Activated naive CD8-positive, alpha-beta T cell treated with anti-CD3 and anti-CD28 coated beads for 36 hours (primary cell): Measurements from ENCODE around the gene FNDC5. TPM values are rescaled to one million over a fixed set of nuclear protein-coding genes. Genes with fewer than 3 reads are reported as not detected.

Experiments used
- DNase-seq: peaks from one replicate; pipeline ENCODE4 v3.0.0; 2021
- H3K27ac Mint-ChIP-seq: one replicate; pipeline ENCODE4 v1.8.0; 2022; ENCODE audit warnings: mild to moderate bottlenecking, moderate library complexity, mixed read lengths
- H3K27me3 Mint-ChIP-seq: one replicate; pipeline ENCODE4 v1.8.0; 2022; ENCODE audit warnings: mild to moderate bottlenecking, mixed read lengths
- H3K36me3 Mint-ChIP-seq: one replicate; pipeline ENCODE4 v1.8.0; 2021; ENCODE audit warnings: mild to moderate bottlenecking, mixed read lengths
- H3K4me1 Mint-ChIP-seq: one replicate; pipeline ENCODE4 v1.8.0; 2021; ENCODE audit warnings: mixed read lengths
- H3K4me3 Mint-ChIP-seq: one replicate; pipeline ENCODE4 v1.8.0; 2022; ENCODE audit warnings: mild to moderate bottlenecking, moderate library complexity, mixed read lengths
- H3K9me3 Mint-ChIP-seq: one replicate; pipeline ENCODE4 v1.8.0; 2022; ENCODE audit warnings: mixed read lengths
- total RNA-seq, 2 experiments: library from RNA; stranded (reverse); gene quantifications; one replicate each; pipeline ENCODE4 v1.2.3, GENCODE V29; 2021

The FNDC5 gene
- total RNA-seq, 2 experiments from 2014 or later: not detected

GRCh38 chr1:32867671-32868070, 3.0 kb downstream of the FNDC5 start:
- peaks cover 32% of the 10 kb centered on the region for H3K27me3 Mint-ChIP-seq
- H3K4me1 Mint-ChIP-seq: peaks cover 5% of the 10 kb centered on the region
- no peak overlapping the region for H3K4me3 Mint-ChIP-seq
- no peaks in the 10 kb centered on the region for H3K9me3 Mint-ChIP-seq
- H3K36me3 Mint-ChIP-seq: no peaks in the 10 kb centered on the region
- no peak for DNase-seq
- H3K27ac Mint-ChIP-seq: no peak overlapping the region

GRCh38 chr1:32867151-32867550, 3.6 kb downstream of the FNDC5 start:
- DNase-seq: no peak
- H3K27me3 Mint-ChIP-seq: peaks cover 28% of the 10 kb centered on the region
- H3K4me1 Mint-ChIP-seq: peaks cover 5% of the 10 kb centered on the region
- H3K9me3 Mint-ChIP-seq: no peaks in the 10 kb centered on the region
- H3K36me3 Mint-ChIP-seq: no peaks in the 10 kb centered on the region
- no peak overlapping the region for H3K4me3 Mint-ChIP-seq
- no peak overlapping the region for H3K27ac Mint-ChIP-seq

- H3K36me3 Mint-ChIP-seq: no peaks in the 10 kb centered on the region
Measured at GRCh38 chr1:32865639-32866405, 4.9 kb downstream of the FNDC5 start.

GRCh38 chr1:32864375-32865019, 6.2 kb downstream of the FNDC5 start:
- H3K27me3 Mint-ChIP-seq: peaks cover 6% of the 10 kb centered on the region
- H3K9me3 Mint-ChIP-seq: no peaks in the 10 kb centered on the region
- H3K4me1 Mint-ChIP-seq: no peaks in the 10 kb centered on the region
- DNase-seq: no peak
- H3K36me3 Mint-ChIP-seq: no peaks in the 10 kb centered on the region
- H3K4me3 Mint-ChIP-seq: no peak overlapping the region
- no peak overlapping the region for H3K27ac Mint-ChIP-seq

More at GRCh38 chr1:32865639-32866405, 4.9 kb downstream of the FNDC5 start:
- Mint-ChIP-seq H3K9me3 (no peaks in the 10 kb centered on the region), H3K4me1 (no peaks in the 10 kb centered on the region), H3K27me3 (peaks cover 16% of the 10 kb centered on the region), H3K27ac (no peak overlapping the region), H3K4me3 (no peak overlapping the region)
- DNase-seq: no peak

GRCh38 chr1:32863881-32864245, 6.8 kb downstream of the FNDC5 start:
- Mint-ChIP-seq H3K4me1 (no peaks in the 10 kb centered on the region), H3K27me3 (no peaks in the 10 kb centered on the region), H3K9me3 (no peaks in the 10 kb centered on the region), H3K4me3 (no peak overlapping the region), H3K27ac (no peak overlapping the region), H3K36me3 (no peaks in the 10 kb centered on the region)
- no peak for DNase-seq

- Mint-ChIP-seq H3K4me1 (no peaks in the 10 kb centered on the region), H3K27ac (no peak overlapping the region), H3K36me3 (no peaks in the 10 kb centered on the region), H3K4me3 (no peak overlapping the region), H3K27me3 (no peaks in the 10 kb centered on the region), H3K9me3 (no peaks in the 10 kb centered on the region)
- no peak for DNase-seq
Measured at GRCh38 chr1:32863218-32863880, 7.4 kb downstream of the FNDC5 start.

- Mint-ChIP-seq H3K4me3 (no peak overlapping the region), H3K36me3 (no peaks in the 10 kb centered on the region), H3K27ac (no peak overlapping the region), H3K27me3 (no peaks in the 10 kb centered on the region), H3K4me1 (no peaks in the 10 kb centered on the region), H3K9me3 (no peaks in the 10 kb centered on the region)
- DNase-seq: no peak
Measured at GRCh38 chr1:32861904-32862695, 8.6 kb downstream of the FNDC5 start.

GRCh38 chr1:32860566-32860965, 10.1 kb downstream of the FNDC5 start:
- Mint-ChIP-seq H3K27ac (no peak overlapping the region), H3K9me3 (no peaks in the 10 kb centered on the region), H3K4me3 (no peak overlapping the region), H3K4me1 (no peaks in the 10 kb centered on the region), H3K27me3 (no peaks in the 10 kb centered on the region), H3K36me3 (peaks cover 3% of the 10 kb centered on the region)
- DNase-seq: no peak

GRCh38 chr1:32859915-32860314, 10.8 kb downstream of the FNDC5 start:
- no peaks in the 10 kb centered on the region for H3K4me1 Mint-ChIP-seq
- H3K4me3 Mint-ChIP-seq: no peak overlapping the region
- no peaks in the 10 kb centered on the region for H3K27me3 Mint-ChIP-seq
- no peaks in the 10 kb centered on the region for H3K9me3 Mint-ChIP-seq
- DNase-seq: no peak
- peaks cover 3% of the 10 kb centered on the region for H3K36me3 Mint-ChIP-seq
- H3K27ac Mint-ChIP-seq: no peak overlapping the region

GRCh38 chr1:32858791-32859190, 11.9 kb downstream of the FNDC5 start:
- Mint-ChIP-seq H3K4me1 (no peaks in the 10 kb centered on the region), H3K27me3 (no peaks in the 10 kb centered on the region), H3K27ac (no peak overlapping the region), H3K4me3 (no peak overlapping the region), H3K36me3 (peaks cover 8% of the 10 kb centered on the region), H3K9me3 (no peaks in the 10 kb centered on the region)
- DNase-seq: no peak

- Mint-ChIP-seq H3K4me3 (no peak overlapping the region), H3K27ac (no peak overlapping the region), H3K27me3 (no peaks in the 10 kb centered on the region), H3K36me3 (peaks cover 13% of the 10 kb centered on the region), H3K9me3 (no peaks in the 10 kb centered on the region), H3K4me1 (no peaks in the 10 kb centered on the region)
- DNase-seq: no peak
Measured at GRCh38 chr1:32858136-32858535, 12.6 kb downstream of the FNDC5 start.

- peaks cover 13% of the 10 kb centered on the region for H3K36me3 Mint-ChIP-seq
- H3K9me3 Mint-ChIP-seq: no peaks in the 10 kb centered on the region
- no peak overlapping the region for H3K27ac Mint-ChIP-seq
- H3K27me3 Mint-ChIP-seq: no peaks in the 10 kb centered on the region
- no peaks in the 10 kb centered on the region for H3K4me1 Mint-ChIP-seq
- no peak overlapping the region for H3K4me3 Mint-ChIP-seq
- no peak for DNase-seq
Measured at GRCh38 chr1:32855861-32856617, 14.7 kb downstream of the FNDC5 start.

GRCh38 chr1:32848354-32849063, 22.2 kb downstream of the FNDC5 start:
- H3K36me3 Mint-ChIP-seq: peaks cover 16% of the 10 kb centered on the region
- H3K4me3 Mint-ChIP-seq: no peak overlapping the region
- H3K9me3 Mint-ChIP-seq: no peaks in the 10 kb centered on the region
- no peak for DNase-seq
- H3K27me3 Mint-ChIP-seq: no peaks in the 10 kb centered on the region
- H3K4me1 Mint-ChIP-seq: peaks cover 2% of the 10 kb centered on the region
- no peak overlapping the region for H3K27ac Mint-ChIP-seq

- Mint-ChIP-seq H3K4me3 (no peak overlapping the region), H3K4me1 (peaks cover 6% of the 10 kb centered on the region), H3K9me3 (no peaks in the 10 kb centered on the region), H3K27ac (no peak overlapping the region), H3K27me3 (no peaks in the 10 kb centered on the region), H3K36me3 (peaks cover 35% of the 10 kb centered on the region)
- no peak for DNase-seq
Measured at GRCh38 chr1:32831878-32832277, 38.8 kb downstream of the FNDC5 start.
